NCI-H524 treated with DMSO at 0.1 percent for 48 hours (cell line): ENCODE data around the gene APBA1.

ENCODE experiments used
- DNase-seq: peaks from one replicate; lab custom pipeline; 2025; lab: John Stamatoyannopoulos, UW

APBA1 gene

GRCh38 chr9:69657269-69657668 is 14.9 kb downstream of the APBA1 start:
- DNase-seq = no peak

- DNase-seq = no peak
These were observed 17.1 kb downstream of the APBA1 start for GRCh38 chr9:69655065-69655464.

- DNase-seq = no peak
These were observed 18.9 kb downstream of the APBA1 start for GRCh38 chr9:69653261-69653660.

GRCh38 chr9:69649566-69650250 is 22.5 kb downstream of the APBA1 start:
- no peak for DNase-seq

GRCh38 chr9:69647804-69648203 is 24.4 kb downstream of the APBA1 start:
- no peak for DNase-seq

GRCh38 chr9:69646810-69647209 is 25.4 kb downstream of the APBA1 start:
- no peak for DNase-seq

GRCh38 chr9:69645488-69645887 is 26.7 kb downstream of the APBA1 start:
- no peak for DNase-seq

GRCh38 chr9:69643098-69643497 is 29.1 kb downstream of the APBA1 start:
- no peak for DNase-seq

GRCh38 chr9:69637817-69638200 is 34.4 kb downstream of the APBA1 start:
- no peak for DNase-seq

- no peak for DNase-seq
These were observed 34.9 kb downstream of the APBA1 start for GRCh38 chr9:69637193-69637816.

GRCh38 chr9:69633716-69634115 is 38.5 kb downstream of the APBA1 start:
- DNase-seq = no peak

- no peak for DNase-seq
These were observed 39.4 kb downstream of the APBA1 start for GRCh38 chr9:69632768-69633167.

- DNase-seq = no peak
These were observed 44.9 kb downstream of the APBA1 start for GRCh38 chr9:69627281-69627680.

- no peak for DNase-seq
These were observed 48.9 kb downstream of the APBA1 start for GRCh38 chr9:69623276-69623675.

GRCh38 chr9:69622676-69623075 is 49.5 kb downstream of the APBA1 start:
- no peak for DNase-seq

GRCh38 chr9:69621730-69622460 is 50.3 kb downstream of the APBA1 start:
- DNase-seq = no peak

GRCh38 chr9:69620731-69621130 is 51.4 kb downstream of the APBA1 start:
- DNase-seq = no peak

GRCh38 chr9:69619233-69619632 is 52.9 kb downstream of the APBA1 start:
- no peak for DNase-seq

- DNase-seq = no peak
These were observed 55.2 kb downstream of the APBA1 start for GRCh38 chr9:69617006-69617405.

GRCh38 chr9:69615880-69616279 is 56.3 kb downstream of the APBA1 start:
- DNase-seq = no peak

GRCh38 chr9:69611221-69611620 is 61.0 kb downstream of the APBA1 start:
- no peak for DNase-seq

- DNase-seq = no peak
These were observed 63.0 kb downstream of the APBA1 start for GRCh38 chr9:69609156-69609555.

GRCh38 chr9:69606089-69606488 is 66.1 kb downstream of the APBA1 start:
- DNase-seq = no peak
